Activated naive CD8-positive, alpha-beta T cell treated with anti-CD3 and anti-CD28 coated beads for 36 hours (primary cell): ENCODE data around the gene ZFP69B. TPM values are rescaled to one million over a fixed set of nuclear protein-coding genes. Genes with fewer than 3 reads are reported as not detected.
"Not testable (repeated sequence)": the region's sequence is repeated elsewhere in the genome, so short reads cannot be mapped to it uniquely, and the experiment has no call there.

Experiments used
- DNase-seq: peaks from one replicate; pipeline ENCODE4 v3.0.0; 2021
- H3K27ac Mint-ChIP-seq: one replicate; pipeline ENCODE4 v1.8.0; 2022; ENCODE audit warnings: mild to moderate bottlenecking, moderate library complexity, mixed read lengths
- H3K27me3 Mint-ChIP-seq: one replicate; pipeline ENCODE4 v1.8.0; 2022; ENCODE audit warnings: mild to moderate bottlenecking, mixed read lengths
- H3K36me3 Mint-ChIP-seq: one replicate; pipeline ENCODE4 v1.8.0; 2021; ENCODE audit warnings: mild to moderate bottlenecking, mixed read lengths
- H3K4me1 Mint-ChIP-seq: one replicate; pipeline ENCODE4 v1.8.0; 2021; ENCODE audit warnings: mixed read lengths
- H3K4me3 Mint-ChIP-seq: one replicate; pipeline ENCODE4 v1.8.0; 2022; ENCODE audit warnings: mild to moderate bottlenecking, moderate library complexity, mixed read lengths
- H3K9me3 Mint-ChIP-seq: one replicate; pipeline ENCODE4 v1.8.0; 2022; ENCODE audit warnings: mixed read lengths
- total RNA-seq, 2 experiments: library from RNA; stranded (reverse); gene quantifications; one replicate each; pipeline ENCODE4 v1.2.3, GENCODE V29; 2021

ZFP69B gene
- total RNA-seq, 2 experiments from 2014 or later, result 8.0 to 8.3 TPM

DNA sequence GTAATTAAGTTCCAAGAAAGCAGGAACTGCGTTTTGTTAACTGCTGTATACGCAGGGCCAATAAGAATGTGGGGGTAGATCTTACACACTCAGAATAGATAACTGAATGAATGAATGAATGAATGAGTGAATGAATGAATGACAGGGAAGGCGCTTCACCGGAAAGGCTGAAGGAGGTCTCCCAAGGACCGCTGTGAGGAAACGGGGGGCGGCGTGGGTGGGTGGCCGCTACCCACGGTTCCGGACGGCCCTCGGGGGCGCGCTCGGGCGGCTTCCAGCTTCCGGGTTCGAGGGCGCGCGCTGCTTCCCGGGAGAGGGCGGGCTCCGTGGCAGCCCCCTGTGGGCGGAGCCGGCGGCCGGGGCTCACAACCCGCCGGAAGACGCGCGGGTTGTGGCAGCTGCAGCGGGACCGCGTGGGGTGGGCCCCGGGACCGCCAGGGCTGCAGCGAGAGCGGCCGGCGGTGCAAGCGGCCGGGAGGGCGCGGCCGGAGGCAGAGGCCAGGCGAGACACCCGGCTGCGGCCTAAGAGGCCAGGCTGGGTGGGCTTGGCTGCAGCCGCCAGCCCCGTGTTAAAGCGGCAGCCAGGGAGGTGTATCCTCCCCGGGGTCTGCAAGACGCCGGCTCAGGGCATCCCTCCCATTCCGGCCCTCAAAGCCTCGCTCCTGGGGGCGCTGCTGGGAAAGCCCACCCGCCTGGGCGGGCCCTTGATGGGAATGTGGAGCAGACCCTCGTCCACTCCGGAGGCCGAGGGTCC lies 26.8 kb downstream of the ZFP69B start, which contains the start of gene ZFP69:
Gene ZFP69, plus strand, starts transcription at position 367 of the 754 bp plus-strand sequence. CDS start 2,072 bp downstream, outside the sequence.
- Mint-ChIP-seq H3K9me3 (peaks cover 51% of the 10 kb centered on the region), H3K4me3 (peak within 1 kb of the TSS; percentile 86), H3K4me1 (peaks cover 14% of the 10 kb centered on the region), H3K27ac (peak within 1 kb of the TSS; percentile 71), H3K36me3 (peaks cover 50% of the 10 kb centered on the region), H3K27me3 (no peaks in the 10 kb centered on the region)
- peak; percentile 82 for DNase-seq

DNA sequence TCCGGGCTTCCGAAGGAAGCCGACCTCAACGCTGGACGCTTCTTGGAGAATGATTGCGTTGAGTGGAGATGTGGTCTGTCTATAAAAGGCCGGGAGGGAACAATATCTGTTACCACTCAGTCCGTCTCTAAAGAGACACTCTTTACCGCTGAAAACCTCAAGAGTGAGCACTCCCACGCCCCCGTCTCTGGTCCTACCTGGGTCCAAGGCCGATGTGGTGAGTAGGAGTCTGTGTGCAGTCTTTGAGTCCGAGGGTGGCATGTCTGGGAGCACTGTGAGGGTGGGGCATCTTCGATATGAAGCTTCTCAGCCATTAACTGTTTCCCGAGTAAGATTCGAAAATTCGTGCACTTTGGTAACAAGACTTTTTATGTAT lies 27.4 kb downstream of the ZFP69B start:
- no peaks in the 10 kb centered on the region for H3K27me3 Mint-ChIP-seq
- DNase-seq, result peak; percentile 14
- H3K9me3 Mint-ChIP-seq, result peaks cover 53% of the 10 kb centered on the region
- peak overlapping the region; percentile 71 for H3K27ac Mint-ChIP-seq
- peak overlapping the region; percentile 86 for H3K4me3 Mint-ChIP-seq
- peaks cover 53% of the 10 kb centered on the region for H3K36me3 Mint-ChIP-seq
- peaks cover 14% of the 10 kb centered on the region for H3K4me1 Mint-ChIP-seq

DNA sequence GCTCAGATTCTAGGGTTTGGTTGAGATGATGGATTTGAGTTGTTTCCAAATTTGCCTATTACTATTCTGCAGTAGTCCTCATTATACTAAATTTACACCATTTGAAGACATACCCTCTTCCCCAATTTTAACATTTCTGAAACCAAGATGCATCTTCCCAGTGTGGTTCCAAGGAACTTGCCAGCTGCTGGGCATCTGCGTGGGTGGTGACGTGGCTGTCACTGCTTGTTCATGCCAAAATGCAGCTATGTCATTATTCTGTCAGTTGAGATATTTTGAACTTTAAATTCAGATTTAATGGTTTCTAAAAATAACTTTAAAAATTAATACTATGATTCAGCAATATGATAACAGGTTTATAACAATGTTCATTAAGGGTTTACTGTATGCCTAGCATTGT lies 28.0 kb downstream of the ZFP69B start:
- peak overlapping the region; percentile 86 for H3K4me3 Mint-ChIP-seq
- peak overlapping the region; percentile 71 for H3K27ac Mint-ChIP-seq
- H3K9me3 Mint-ChIP-seq, result peaks cover 50% of the 10 kb centered on the region
- no peak for DNase-seq
- H3K36me3 Mint-ChIP-seq, result peaks cover 54% of the 10 kb centered on the region
- H3K4me1 Mint-ChIP-seq, result peaks cover 14% of the 10 kb centered on the region
- H3K27me3 Mint-ChIP-seq, result no peaks in the 10 kb centered on the region

DNA sequence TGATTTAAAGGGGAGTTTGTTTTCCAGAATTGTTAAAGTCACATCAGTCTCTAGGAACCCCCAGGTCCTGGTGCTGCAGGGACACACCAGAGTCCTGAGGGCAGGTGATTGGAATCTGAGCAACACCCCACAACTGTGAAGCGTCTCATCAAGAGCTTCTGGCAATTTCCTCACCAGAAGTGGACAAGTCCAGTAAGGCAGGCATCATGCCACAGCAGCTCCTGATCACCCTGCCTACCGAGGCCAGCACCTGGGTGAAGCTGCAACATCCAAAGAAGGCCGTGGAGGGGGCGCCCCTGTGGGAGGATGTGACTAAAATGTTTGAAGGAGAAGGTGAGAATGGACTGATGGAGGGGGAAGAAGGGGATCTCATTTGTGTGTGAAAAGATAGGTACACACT lies 28.9 kb downstream of the ZFP69B start:
- no peak overlapping the region for H3K4me3 Mint-ChIP-seq

DNA sequence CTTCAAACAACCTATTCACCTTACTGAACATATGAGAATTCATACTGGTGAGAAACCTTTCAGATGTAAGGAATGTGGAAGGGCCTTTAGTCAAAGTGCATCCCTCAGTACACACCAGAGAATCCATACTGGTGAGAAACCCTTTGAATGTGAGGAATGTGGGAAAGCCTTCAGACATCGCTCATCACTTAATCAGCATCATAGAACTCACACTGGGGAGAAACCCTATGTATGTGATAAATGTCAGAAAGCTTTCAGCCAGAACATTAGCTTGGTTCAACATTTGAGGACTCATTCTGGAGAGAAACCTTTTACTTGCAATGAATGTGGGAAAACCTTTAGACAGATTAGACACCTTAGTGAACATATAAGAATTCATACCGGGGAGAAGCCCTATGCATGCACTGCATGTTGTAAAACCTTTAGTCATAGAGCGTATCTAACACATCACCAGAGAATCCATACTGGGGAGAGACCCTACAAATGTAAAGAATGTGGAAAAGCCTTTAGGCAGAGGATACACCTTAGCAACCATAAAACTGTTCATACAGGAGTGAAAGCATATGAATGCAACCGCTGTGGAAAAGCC lies 45.1 kb downstream of the ZFP69B start:
- no peak overlapping the region for H3K4me3 Mint-ChIP-seq
- H3K9me3 Mint-ChIP-seq, result peaks cover 57% of the 10 kb centered on the region
- peaks cover 3% of the 10 kb centered on the region for H3K4me1 Mint-ChIP-seq
- no peak for DNase-seq
- no peaks in the 10 kb centered on the region for H3K27me3 Mint-ChIP-seq
- no peak overlapping the region for H3K27ac Mint-ChIP-seq
- H3K36me3 Mint-ChIP-seq, result peaks cover 84% of the 10 kb centered on the region

More for the DNA sequence above, 28.9 kb downstream of the ZFP69B start:
- no peaks in the 10 kb centered on the region for H3K27me3 Mint-ChIP-seq
- peaks cover 14% of the 10 kb centered on the region for H3K4me1 Mint-ChIP-seq
- H3K36me3 Mint-ChIP-seq, result peaks cover 61% of the 10 kb centered on the region
- H3K9me3 Mint-ChIP-seq, result peaks cover 50% of the 10 kb centered on the region
- DNase-seq, result no peak
- H3K27ac Mint-ChIP-seq, result no peak overlapping the region

DNA sequence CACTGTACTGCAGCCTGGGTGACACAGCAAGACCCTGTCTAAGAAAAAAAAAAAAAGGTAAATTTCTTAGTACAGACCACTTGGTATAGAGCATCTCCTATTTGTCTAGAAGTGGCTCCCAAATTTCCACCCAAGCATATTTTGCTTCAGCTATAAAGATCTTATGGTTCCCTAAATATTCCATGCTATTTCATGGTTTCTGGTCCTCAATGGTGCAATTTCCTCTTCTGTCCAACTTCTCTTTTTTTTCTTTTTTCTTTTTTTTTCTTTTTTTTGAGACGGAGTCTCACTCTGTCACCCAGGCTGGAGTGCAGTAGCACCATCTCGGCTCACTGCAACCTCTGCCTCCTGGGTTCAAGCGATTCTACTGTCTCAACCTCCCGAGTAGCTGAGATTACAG lies 52.4 kb downstream of the ZFP69B start:
- peaks cover 84% of the 10 kb centered on the region for H3K36me3 Mint-ChIP-seq
- H3K27me3 Mint-ChIP-seq, DNase-seq, H3K27ac Mint-ChIP-seq, H3K4me3 Mint-ChIP-seq, H3K4me1 Mint-ChIP-seq: not testable (repeated sequence)
- peaks cover 58% of the 10 kb centered on the region for H3K9me3 Mint-ChIP-seq

DNA sequence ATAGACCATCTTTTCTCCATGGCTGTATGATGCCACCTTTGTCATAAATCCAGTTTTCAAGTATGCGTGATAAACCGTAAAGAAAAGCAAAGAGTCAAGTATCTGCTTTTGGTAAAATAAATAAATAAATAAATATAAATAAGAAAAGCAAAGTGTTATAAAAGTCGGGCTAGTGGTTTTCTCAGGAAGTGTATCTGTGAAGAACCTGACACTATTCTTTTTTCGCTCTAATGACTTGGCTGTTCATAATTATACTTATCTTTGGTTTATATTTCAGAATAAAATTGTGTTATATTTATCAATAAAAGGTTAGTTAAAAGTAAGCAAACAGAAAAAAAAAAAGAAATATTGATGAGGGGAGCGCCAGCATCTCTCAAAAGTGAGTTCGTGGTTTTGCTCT lies 57.7 kb downstream of the ZFP69B start:
- H3K4me3 Mint-ChIP-seq, result peak overlapping the region; percentile 86
- H3K36me3 Mint-ChIP-seq, result peaks cover 80% of the 10 kb centered on the region
- H3K27ac Mint-ChIP-seq, result peak overlapping the region; percentile 86
- H3K4me1 Mint-ChIP-seq, result peaks cover 13% of the 10 kb centered on the region
- DNase-seq, result no peak
- H3K9me3 Mint-ChIP-seq, result peaks cover 42% of the 10 kb centered on the region
- no peaks in the 10 kb centered on the region for H3K27me3 Mint-ChIP-seq

DNA sequence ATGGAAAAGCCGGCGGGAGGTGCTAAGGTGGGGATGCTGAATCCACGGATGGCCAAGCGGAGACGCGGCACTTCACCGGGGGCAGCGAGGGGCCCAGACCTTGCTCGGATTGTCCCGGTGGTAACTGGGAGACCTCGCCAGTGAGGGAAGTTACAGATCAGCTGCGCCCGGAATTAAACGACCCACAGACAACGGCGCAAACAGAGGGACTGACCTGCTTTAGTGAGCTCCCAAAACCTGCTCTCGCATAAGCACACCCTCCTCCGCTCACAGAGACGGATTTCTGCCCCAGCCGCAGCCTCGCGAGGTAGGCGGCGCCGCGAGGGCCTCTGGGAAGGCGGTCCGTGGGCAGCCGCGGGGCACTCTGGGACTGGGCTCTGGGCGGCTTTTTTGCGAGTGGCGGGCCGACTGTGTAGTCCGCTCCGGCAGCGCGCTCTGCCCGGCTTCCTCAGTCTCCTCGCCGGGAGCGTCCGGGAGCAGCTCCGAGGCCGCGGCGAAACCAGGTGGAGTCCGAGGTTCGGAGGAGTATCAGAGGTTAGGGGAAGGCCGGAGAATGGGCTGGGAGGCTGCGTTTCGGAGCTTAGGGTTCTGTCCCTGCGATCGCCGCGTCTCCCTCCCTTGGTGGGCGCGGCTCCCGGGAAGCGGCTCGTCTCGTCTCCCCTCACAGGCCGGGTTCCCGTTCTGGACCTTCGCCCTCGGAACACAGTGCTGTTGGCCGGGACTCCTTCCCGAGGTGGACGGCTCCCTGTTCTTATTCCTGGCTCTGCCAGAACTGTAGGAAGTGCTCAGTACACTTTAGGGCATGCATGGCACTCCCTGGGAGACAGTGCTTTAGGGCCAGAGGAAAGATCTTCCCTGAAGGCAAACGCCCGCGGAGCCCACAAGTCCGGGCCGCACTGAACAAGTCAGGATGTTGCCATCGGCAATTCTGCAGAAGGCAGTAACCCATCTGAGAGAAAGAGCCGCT lies 58.4 kb downstream of the ZFP69B start, which contains the start of gene EXO5:
Gene EXO5, plus strand, starts transcription at position 393 of the 967 bp plus-strand sequence. CDS start 5,778 bp downstream, outside the sequence.
- Mint-ChIP-seq H3K27ac (peak within 1 kb of the TSS; percentile 86), H3K36me3 (peaks cover 74% of the 10 kb centered on the region)
- peak; percentile 90 for DNase-seq

More for the DNA sequence above, 58.4 kb downstream of the ZFP69B start, which contains the start of gene EXO5:
- Mint-ChIP-seq H3K4me3 (peak within 1 kb of the TSS; percentile 86), H3K9me3 (peaks cover 38% of the 10 kb centered on the region), H3K4me1 (peaks cover 13% of the 10 kb centered on the region), H3K27me3 (no peaks in the 10 kb centered on the region)

Other genes starting within 250 kb of the ZFP69B start
- gene TMCO2, start 202.5 kb upstream of the ZFP69B start, total RNA-seq, result not detected
- gene ZMPSTE24, start 192.2 kb upstream of the ZFP69B start, total RNA-seq, result 10 to 100 TPM; 39.6 to 41.0 TPM
- 1 to 10 TPM; 2.5 to 3.0 TPM for gene COL9A2, start 133.2 kb upstream of the ZFP69B start, total RNA-seq
- 100 to 1,000 TPM; 160 to 162 TPM for gene SMAP2, start 76.7 kb upstream of the ZFP69B start, total RNA-seq
- gene ZFP69, start 26.8 kb downstream of the ZFP69B start, total RNA-seq, result 1 to 10 TPM; 4.2 to 4.6 TPM
- gene EXO5, start 58.3 kb downstream of the ZFP69B start, total RNA-seq, result 10 to 100 TPM; 14.7 to 15.6 TPM
- 1 to 10 TPM; 4.7 to 6.2 TPM for gene ZNF684, start 81.2 kb downstream of the ZFP69B start, total RNA-seq
- gene RIMS3, start 215.2 kb downstream of the ZFP69B start, total RNA-seq, result 1 to 10 TPM; 1.1 to 1.9 TPM
- gene NFYC, start 241.2 kb downstream of the ZFP69B start, total RNA-seq, result 10 to 100 TPM; 58.2 to 59.0 TPM